ENCODE data around the gene PCDHB8.
"Not testable (repeated sequence)": the region's sequence is repeated elsewhere in the genome, so short reads cannot be mapped to it uniquely, and the experiment has no call there.

Gene PCDHB8

GRCh38 chr5:141177577-141178191 is at the start of gene PCDHB8:
Gene PCDHB8 (plus strand): TSS chr5:141177790. CDS start chr5:141178035, 245 bp downstream.
- H3K4me3 ChIP-seq (ENCODE audit: low read depth, low read length); DNase-seq (ENCODE audit: low read depth, low spot score); POLR2A ChIA-PET: not testable (repeated sequence)
- CTCF ChIA-PET: interaction anchor here (0.8 to 1.7 kb wide), 3 partner anchors 22 to 386 kb away, joined by 3 to 10 read pairs (median 3); partner anchors contain the start of genes PCDHB11 and PCDHB12

- POLR2A ChIA-PET: no interaction called here
- TF ChIP-seq CTCF (IDR thresholded peaks at IDR 0.05; ENCODE audit: insufficient read depth, low read length, missing control alignments): peak; percentile 6
- DNase-seq (ENCODE audit: low read depth, low spot score): no peak
- CTCF ChIA-PET: interaction anchor here (0.7 to 1.0 kb wide), 2 partner anchors 23 to 429 kb away, joined by 3 read pairs; no protein-coding TSS in a partner anchor
- H3K4me3 ChIP-seq (ENCODE audit: low read depth, low read length): peak within 1 kb of the TSS; percentile 3; the same call in 1 of the 2 replicates
Measured at GRCh38 chr5:141135030-141135717, 42.4 kb upstream of the PCDHB8 start, which contains the start of gene PCDHB5. Gene PCDHB5 (plus strand): TSS chr5:141135206. CDS start chr5:141135435, 229 bp downstream.

- no peak overlapping the region for H3K4me3 ChIP-seq (ENCODE audit: low read depth, low read length)
- POLR2A ChIA-PET: no interaction called here
Measured at GRCh38 chr5:141135718-141136266, 41.8 kb upstream of the PCDHB8 start.

GRCh38 chr5:141137346-141137745 is 40.2 kb upstream of the PCDHB8 start:
- DNase-seq (ENCODE audit: low read depth, low spot score); CTCF ChIA-PET; POLR2A ChIA-PET; H3K4me3 ChIP-seq (ENCODE audit: low read depth, low read length): not testable (repeated sequence)

More at GRCh38 chr5:141135718-141136266, 41.8 kb upstream of the PCDHB8 start:
- CTCF ChIA-PET: interaction anchor here (0.7 to 1.0 kb wide), 2 partner anchors 23 to 428 kb away, joined by 3 read pairs; no protein-coding TSS in a partner anchor
- TF ChIP-seq CTCF (IDR thresholded peaks at IDR 0.05; ENCODE audit: insufficient read depth, low read length, missing control alignments): no peak
- no peak for DNase-seq (ENCODE audit: low read depth, low spot score)

- CTCF ChIA-PET: interaction anchor here (1.0 to 1.9 kb wide), 4 partner anchors 23 to 417 kb away, joined by 5 to 10 read pairs (median 6); partner anchors contain the start of gene PCDHB7
- POLR2A ChIA-PET: no interaction called here
- no peak for TF ChIP-seq CTCF (IDR thresholded peaks at IDR 0.05; ENCODE audit: insufficient read depth, low read length, missing control alignments)
- DNase-seq (ENCODE audit: low read depth, low spot score): no peak
- H3K4me3 ChIP-seq (ENCODE audit: low read depth, low read length): no peak within 1 kb of the TSS; the same call in 1 of the 2 replicates
Measured at GRCh38 chr5:141149812-141150211, 27.8 kb upstream of the PCDHB8 start, which contains the start of gene PCDHB6. Gene PCDHB6 (plus strand): TSS chr5:141150057. CDS start chr5:141150258, 201 bp downstream.

- POLR2A ChIA-PET: no interaction called here
Measured at GRCh38 chr5:141150224-141150992, 27.2 kb upstream of the PCDHB8 start.

More at GRCh38 chr5:141150224-141150992, 27.2 kb upstream of the PCDHB8 start:
- H3K4me3 ChIP-seq (ENCODE audit: low read depth, low read length): no peak overlapping the region; the same call in 1 of the 2 replicates
- no peak for DNase-seq (ENCODE audit: low read depth, low spot score)
- TF ChIP-seq CTCF (IDR thresholded peaks at IDR 0.05; ENCODE audit: insufficient read depth, low read length, missing control alignments): no peak
- CTCF ChIA-PET: interaction anchor here (1.0 to 1.9 kb wide), 4 partner anchors 22 to 417 kb away, joined by 5 to 10 read pairs (median 6); partner anchors contain the start of gene PCDHB7

Data from AG04449 (cell line).